ENCODE results near the gene ZNF688. TPM values are rescaled to one million over a fixed set of nuclear protein-coding genes. Genes with fewer than 3 reads are reported as not detected.

ZNF688 gene
- total and polyA plus RNA-seq, 9 of the 15 experiments (the other 6 are each of a cell fraction or from before 2014, with no cell fraction given) = 0.48 to 12.9 (median 4.5) TPM

GRCh38 chr16:30535106-30535776 is 36.3 kb downstream of the ZNF688 start (continued):
- TF ChIP-seq ZBTB40 (IDR thresholded peaks at IDR 0.05) (no peak), ZBTB40 (CRISPR knock-in tag; IDR thresholded peaks at IDR 0.05) (no peak), ZNF124 (CRISPR knock-in tag; IDR thresholded peaks at IDR 0.05) (no peak), VEZF1 (CRISPR knock-in tag; IDR thresholded peaks at IDR 0.05) (no peak; the same call in 1 of the 2 replicates), ZNF449 (CRISPR knock-in tag; IDR thresholded peaks at IDR 0.05) (no peak), POLR3G (IDR thresholded peaks at IDR 0.05; ENCODE audit: extremely low read depth, insufficient read length, insufficient replicate concordance) (no peak), ZNF232 (CRISPR knock-in tag; IDR thresholded peaks at IDR 0.05) (0 out of 2 replicates have a peak, but pooled peaks have one; percentile 3), ZNF134 (CRISPR knock-in tag; conservative IDR thresholded peaks at IDR 0.05) (no peak), CGGBP1 (CRISPR knock-in tag; IDR thresholded peaks at IDR 0.05) (no peak), EGR1 (conservative IDR thresholded peaks at IDR 0.05) (no peak), ZNF263 (CRISPR knock-in tag; IDR thresholded peaks at IDR 0.05; ENCODE audit: borderline replicate concordance) (no peak), FOXK1 (CRISPR knock-in tag; IDR thresholded peaks at IDR 0.05; ENCODE audit: borderline replicate concordance) (no peak), ZNF24 (IDR thresholded peaks at IDR 0.05) (no peak), CBX3 (IDR thresholded peaks at IDR 0.05; ENCODE audit: borderline replicate concordance in 1 of 2, low read length in 2 of 2) (no peak)
